HepG2 (cell line): Measurements from ENCODE around the gene TMEM131L.

Experiments used
- AGO2 ChIP-seq: fragments of 200-400 bp; formaldehyde crosslinking; optimal IDR thresholded peaks from 2 replicates; pipeline ENCODE3; 2017; ENCODE audit warnings: mild to moderate bottlenecking, low read depth, low read length, moderate library complexity
- ATF2 ChIP-seq: sonication (generic); formaldehyde crosslinking; IDR thresholded peaks from 2 replicates; pipeline ENCODE4 v1.4.0; 2020; ENCODE audit warnings: missing genetic modification reagents
- BHLHE40 ChIP-seq: IDR thresholded peaks from 2 replicates; pipeline ENCODE4 v1.6.1; 2011; ENCODE audit warnings: low read length, improper control_type of control experiment
- CTCF ChIP-seq: sonication (generic); formaldehyde crosslinking; IDR thresholded peaks from 2 replicates; pipeline ENCODE4 v1.5.0; 2020; ENCODE audit warnings: mild to moderate bottlenecking, missing genetic modification reagents, moderate library complexity
- EP300 ChIP-seq, 3 experiments: sonication (generic) in 1 of 3; formaldehyde crosslinking in 1 of 3; IDR thresholded peaks; 2 replicates each; pipeline versions ENCODE4 v1.5.1 to v1.6.1; 2011 to 2020; ENCODE audit warnings: low read depth in 2 of 3, low read length in 2 of 3, borderline replicate concordance in 1 of 3, improper control_type of control experiment in 1 of 3, mild to moderate bottlenecking in 1 of 3, missing genetic modification reagents in 1 of 3, moderate library complexity in 1 of 3
- FOXJ3 ChIP-seq: sonication (generic); formaldehyde crosslinking; IDR thresholded peaks from 2 replicates; pipeline ENCODE4 v1.4.0; 2020; ENCODE audit warnings: missing genetic modification reagents, mild to moderate bottlenecking, borderline replicate concordance
- JUN ChIP-seq: sonication (generic); formaldehyde crosslinking; IDR thresholded peaks from 2 replicates; pipeline ENCODE4 v1.4.0; 2020; ENCODE audit warnings: mild to moderate bottlenecking, missing genetic modification reagents
- MYC ChIP-seq: sonication (generic); formaldehyde crosslinking; IDR thresholded peaks from 2 replicates; pipeline ENCODE4 v1.9.0; 2021; ENCODE audit warnings: missing genetic modification reagents, borderline replicate concordance

GRCh38 chr4:153433754-153434105 is 32.4 kb upstream of the TMEM131L start:
- TF ChIP-seq ATF2, result no peak
- no peak for TF ChIP-seq MYC
- TF ChIP-seq CTCF, result no peak
- TF ChIP-seq BHLHE40, result no peak
- no peak for TF ChIP-seq EP300 (IDR thresholded peaks at IDR 0.05; ENCODE audit: low read depth in 2 of 2, low read length in 2 of 2)
- TF ChIP-seq EP300 (CRISPR knock-in tag; IDR thresholded peaks at IDR 0.05; ENCODE audit: borderline replicate concordance), result no peak
- TF ChIP-seq AGO2, result no peak
- no peak for TF ChIP-seq JUN (CRISPR knock-in tag)
- TF ChIP-seq FOXJ3, result no peak
